Epithelial cell of esophagus (primary cell): ENCODE data around the gene STK11IP.

Experiments used
- DNase-seq: peaks from one replicate; pipeline ENCODE4 v3.0.0; 2010; ENCODE audit warnings: low read depth
- H3K4me3 ChIP-seq: 2 replicates; pipeline ENCODE4 v1.5.1; 2011; ENCODE audit warnings: mild to moderate bottlenecking, low read length, control low read depth
- CTCF ChIP-seq: IDR thresholded peaks from 2 replicates; pipeline ENCODE4 v1.5.1; 2011; ENCODE audit warnings: low read depth, mild to moderate bottlenecking, low read length, control low read depth, inconsistent platforms; ENCODE audit not compliant: insufficient read depth; ENCODE audit errors: missing control alignments

The STK11IP gene

DNA sequence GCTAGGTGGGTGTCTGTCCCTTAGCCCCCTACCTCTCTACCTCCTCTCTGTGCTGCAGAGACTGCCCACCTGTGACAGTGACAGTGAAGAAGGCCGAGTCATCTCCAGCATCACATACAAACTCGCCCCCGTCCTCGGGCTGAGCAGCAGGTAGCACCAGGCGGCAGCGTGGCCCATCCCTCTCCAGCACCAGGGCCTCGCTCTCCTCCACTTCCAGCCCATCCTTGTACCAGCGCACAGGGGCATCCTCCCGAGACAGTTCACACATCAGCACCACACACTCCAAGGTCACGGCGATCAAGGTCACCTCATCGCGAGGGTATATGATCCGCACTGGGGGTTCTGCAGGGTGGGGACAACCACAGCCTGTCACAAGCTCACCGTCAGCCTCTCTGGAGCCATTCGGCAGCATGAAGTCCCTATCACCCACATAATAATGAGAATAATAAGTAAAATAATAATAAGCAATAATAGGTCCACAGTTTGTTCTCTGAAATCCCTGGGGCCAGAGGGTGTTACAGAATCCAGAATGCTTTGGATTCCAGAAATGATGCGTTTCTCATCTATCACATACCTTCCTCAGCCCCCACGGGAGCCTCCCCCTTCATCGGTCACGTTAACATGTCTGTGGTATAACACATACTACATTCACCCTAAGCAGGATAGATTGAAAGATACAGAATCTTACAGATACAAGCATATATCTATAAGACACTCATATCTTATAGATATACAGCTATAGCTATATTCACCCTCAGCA is 38.3 kb upstream of the STK11IP start:
- TF ChIP-seq CTCF = no peak
- no peak overlapping the region for H3K4me3 ChIP-seq
- DNase-seq = no peak

- no peak for DNase-seq
- no peak overlapping the region for H3K4me3 ChIP-seq
- peak; percentile 65 for TF ChIP-seq CTCF
Observed at GRCh38 chr2:219560037-219560892, 37.4 kb upstream of the STK11IP start.

- no peak for DNase-seq
- TF ChIP-seq CTCF = no peak
- no peak overlapping the region for H3K4me3 ChIP-seq
Observed at GRCh38 chr2:219560893-219561178, 36.8 kb upstream of the STK11IP start.

- H3K4me3 ChIP-seq = no peak overlapping the region
- DNase-seq = no peak
- TF ChIP-seq CTCF = no peak
Observed at GRCh38 chr2:219561179-219562048, 36.2 kb upstream of the STK11IP start.

DNA sequence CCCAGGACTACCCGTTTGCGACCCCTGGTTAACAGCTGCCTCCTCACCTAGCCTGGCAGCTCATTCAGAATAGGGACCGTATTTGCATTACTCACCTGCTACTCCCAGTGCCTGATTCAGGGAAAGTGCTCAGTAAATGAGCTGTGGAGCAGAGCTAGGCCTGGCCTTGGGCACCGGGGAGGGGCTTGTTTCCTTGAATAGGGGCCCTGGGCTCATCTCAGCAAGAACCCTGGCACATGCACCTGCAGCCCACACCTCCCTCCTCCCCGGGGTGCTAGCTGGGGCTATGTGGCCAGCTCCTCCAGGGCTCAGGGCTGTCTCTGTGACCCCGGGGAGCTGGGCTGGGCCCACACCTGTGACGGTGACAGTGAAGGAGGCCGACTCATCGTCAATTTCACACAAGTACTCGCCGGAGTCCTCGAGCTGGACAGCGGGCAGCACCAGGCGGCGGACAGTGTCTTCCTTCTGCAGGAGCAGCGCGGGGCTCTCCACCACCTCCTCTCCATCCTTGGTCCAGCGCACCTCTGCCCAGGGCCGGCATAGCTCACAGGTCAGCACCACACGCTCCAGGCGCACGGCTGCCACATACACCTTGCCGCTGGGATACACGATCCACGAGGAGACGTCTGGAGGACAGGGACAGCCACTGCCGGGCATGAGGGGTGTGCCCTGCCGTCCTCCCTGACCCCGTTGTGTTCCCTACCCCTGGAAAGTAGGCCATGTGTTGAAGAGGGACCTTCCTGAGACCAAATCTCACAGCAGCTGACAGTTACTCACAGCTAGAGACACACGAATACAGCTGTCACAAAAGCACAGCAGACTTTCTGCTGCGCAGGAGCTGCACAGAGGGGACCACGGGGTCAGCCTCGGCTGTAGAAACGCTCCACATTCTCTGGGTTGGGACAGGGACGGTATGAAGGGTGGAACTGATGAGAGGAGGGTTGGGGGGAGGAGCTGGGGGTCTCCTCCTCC is 35.3 kb upstream of the STK11IP start:
- DNase-seq = no peak
- no peak for TF ChIP-seq CTCF

More for the DNA sequence above, 35.3 kb upstream of the STK11IP start:
- H3K4me3 ChIP-seq = no peak overlapping the region
